DMS114 treated with DMSO at 0.1 percent for 48 hours (cell line): ENCODE measurements around the gene NLN.
"Not testable (repeated sequence)": the region's sequence is repeated elsewhere in the genome, so short reads cannot be mapped to it uniquely, and the experiment has no call there.

ENCODE experiments used
- DNase-seq: peaks from one replicate; lab custom pipeline; 2025; ENCODE audit not compliant: unreplicated experiment; lab: John Stamatoyannopoulos, UW

Gene NLN

GRCh38 chr5:65721720-65722574, at the start of gene NLN, which contains the start of gene SGTB:
TSS of gene NLN (plus strand) at chr5:65722205. CDS start at chr5:65722374, 169 bp downstream.
TSS of gene SGTB (minus strand) at chr5:65722109. CDS start at chr5:65720807, 1,302 bp downstream.
- DNase-seq: peak; percentile 15

DNA sequence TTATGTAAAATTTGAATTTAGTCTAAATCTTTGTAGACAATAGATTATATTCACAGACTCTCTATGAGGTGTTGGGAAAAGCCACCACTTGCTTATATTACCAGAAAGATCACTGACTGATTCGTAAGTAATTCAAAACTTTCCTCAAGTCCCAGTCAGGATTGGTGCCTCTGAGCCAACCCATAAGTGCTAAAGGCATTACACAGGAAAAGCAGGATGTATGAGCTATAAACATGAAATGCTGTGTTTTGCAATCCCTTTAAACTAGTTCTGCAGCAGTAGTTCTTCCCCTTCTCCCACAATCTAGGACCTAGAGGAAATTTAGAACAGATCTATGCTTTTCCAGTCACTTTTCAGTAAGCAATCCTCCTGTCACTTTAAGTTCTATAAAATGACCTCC, 49.2 kb upstream of the NLN start:
- no peak for DNase-seq

DNA sequence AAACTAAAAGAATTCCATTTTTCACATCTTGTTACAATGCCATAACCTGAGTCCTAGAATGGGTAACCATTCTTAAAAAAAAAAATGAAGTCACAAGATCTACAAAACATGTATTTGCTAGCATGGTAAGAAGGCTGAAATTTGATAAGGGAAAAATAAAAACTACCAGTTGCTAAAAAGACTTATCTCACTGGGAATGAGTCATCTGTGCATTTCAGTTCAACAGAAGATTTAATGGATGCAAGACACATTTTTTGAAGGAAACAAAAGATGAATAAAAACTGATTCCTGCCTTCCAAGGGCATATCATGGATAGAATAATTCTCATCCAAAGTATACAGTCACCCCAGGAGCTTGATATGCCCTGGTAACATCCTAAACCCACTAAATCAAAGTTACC, 47.3 kb upstream of the NLN start:
- DNase-seq: no peak

DNA sequence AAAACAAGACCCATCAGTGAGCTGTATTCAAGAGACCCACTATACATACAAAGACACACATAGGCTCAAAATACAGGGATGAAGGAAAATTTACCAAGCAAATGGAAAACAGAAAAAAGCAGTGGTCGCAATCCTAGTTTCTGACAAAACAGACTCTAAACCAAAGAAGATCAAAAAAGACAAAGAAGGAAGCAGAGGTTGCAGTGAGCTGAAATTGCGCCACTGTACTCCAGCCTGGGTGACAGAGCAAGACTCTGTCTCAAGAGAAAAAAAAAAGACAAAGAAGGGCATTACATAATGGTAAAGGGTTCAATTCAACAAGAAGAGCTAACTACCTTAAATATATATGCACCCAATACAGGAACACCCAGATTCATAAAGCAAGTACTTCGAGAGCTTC, 45.9 kb upstream of the NLN start:
- DNase-seq: not testable (repeated sequence)

GRCh38 chr5:65682148-65682547, 39.9 kb upstream of the NLN start:
- DNase-seq: no peak

- no peak for DNase-seq
Observed at GRCh38 chr5:65693121-65693520, 28.9 kb upstream of the NLN start.

GRCh38 chr5:65695162-65695755, 26.7 kb upstream of the NLN start:
- no peak for DNase-seq

DNA sequence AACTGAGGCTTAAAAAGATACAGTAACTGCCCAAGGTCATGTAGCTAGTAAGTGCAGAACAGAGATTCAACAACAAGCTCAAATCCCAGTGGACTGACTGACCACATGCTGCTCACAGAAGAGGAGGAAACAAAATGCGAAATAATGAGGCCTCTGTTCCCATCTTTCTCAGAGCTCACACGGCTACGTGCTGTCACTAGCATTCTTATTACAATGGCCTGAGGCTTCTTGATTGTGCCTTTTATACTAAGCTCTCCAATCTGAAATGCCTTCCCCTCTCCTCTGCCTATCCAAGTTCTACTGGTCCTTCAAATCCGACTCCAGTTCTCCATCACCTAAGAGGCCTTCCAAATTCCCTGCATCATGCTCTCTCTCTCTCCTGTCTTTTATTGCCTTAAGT, 26.1 kb upstream of the NLN start:
- DNase-seq: no peak

- no peak for DNase-seq
Observed at GRCh38 chr5:65696892-65697291, 25.1 kb upstream of the NLN start.

DNA sequence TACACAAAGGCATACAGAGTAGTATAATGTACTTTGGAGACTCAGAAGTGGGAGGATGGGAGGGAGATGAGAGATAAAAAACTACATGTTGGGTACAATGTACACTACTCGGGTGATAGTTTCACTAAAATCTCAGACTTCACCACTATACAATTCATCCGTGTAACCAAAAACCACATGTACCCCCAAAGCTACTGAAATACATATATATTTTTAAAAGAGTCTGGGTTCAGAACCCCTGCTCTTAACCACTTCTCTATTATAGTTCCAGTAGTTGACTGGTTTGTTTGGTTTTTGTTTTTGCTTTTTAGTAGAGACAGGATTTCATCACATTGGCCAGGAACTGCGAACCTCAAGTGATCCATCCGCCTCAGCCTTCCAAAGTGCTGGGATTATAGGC, 22.7 kb upstream of the NLN start:
- no peak for DNase-seq

DNA sequence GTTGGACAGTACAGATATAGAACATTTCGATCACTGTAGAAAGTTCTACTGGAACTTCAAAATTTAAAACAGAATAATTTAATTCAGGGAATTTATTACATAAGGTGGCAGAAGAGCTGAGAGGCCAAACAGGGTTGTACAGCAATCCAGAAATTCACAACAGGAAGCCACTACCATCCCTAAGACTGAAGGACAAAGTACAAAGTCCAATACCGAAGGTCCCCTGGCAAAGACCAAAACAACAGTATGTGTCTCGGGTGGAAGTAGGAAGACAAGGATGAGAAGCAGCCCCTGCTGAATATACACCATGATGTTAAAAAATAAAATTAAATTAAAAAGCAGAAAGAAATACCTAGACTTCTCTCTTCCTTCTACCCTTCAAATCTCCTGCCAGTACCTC, 20.0 kb upstream of the NLN start:
- no peak for DNase-seq

GRCh38 chr5:65704621-65705239, 17.3 kb upstream of the NLN start:
- DNase-seq: no peak

DNA sequence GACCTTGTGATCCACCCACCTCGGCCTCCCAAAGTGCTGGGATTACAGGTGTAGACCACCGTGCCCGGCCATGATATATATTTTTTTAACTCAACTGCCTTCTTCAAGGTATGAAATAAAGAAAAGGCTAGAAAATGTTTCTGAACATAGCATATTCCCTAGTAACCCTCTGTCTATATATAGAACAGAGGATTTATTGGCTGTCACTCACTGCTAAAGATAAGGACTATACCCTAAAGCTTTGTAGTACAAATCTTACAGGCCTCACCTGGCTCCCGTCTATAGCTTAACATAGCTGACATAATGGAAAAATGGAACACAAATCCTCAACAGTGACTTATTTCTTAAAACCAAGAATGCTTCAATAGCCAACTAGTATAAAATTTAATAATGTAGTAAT, 14.3 kb upstream of the NLN start:
- DNase-seq: no peak

- DNase-seq: no peak
Observed at GRCh38 chr5:65708145-65708544, 13.9 kb upstream of the NLN start.

DNA sequence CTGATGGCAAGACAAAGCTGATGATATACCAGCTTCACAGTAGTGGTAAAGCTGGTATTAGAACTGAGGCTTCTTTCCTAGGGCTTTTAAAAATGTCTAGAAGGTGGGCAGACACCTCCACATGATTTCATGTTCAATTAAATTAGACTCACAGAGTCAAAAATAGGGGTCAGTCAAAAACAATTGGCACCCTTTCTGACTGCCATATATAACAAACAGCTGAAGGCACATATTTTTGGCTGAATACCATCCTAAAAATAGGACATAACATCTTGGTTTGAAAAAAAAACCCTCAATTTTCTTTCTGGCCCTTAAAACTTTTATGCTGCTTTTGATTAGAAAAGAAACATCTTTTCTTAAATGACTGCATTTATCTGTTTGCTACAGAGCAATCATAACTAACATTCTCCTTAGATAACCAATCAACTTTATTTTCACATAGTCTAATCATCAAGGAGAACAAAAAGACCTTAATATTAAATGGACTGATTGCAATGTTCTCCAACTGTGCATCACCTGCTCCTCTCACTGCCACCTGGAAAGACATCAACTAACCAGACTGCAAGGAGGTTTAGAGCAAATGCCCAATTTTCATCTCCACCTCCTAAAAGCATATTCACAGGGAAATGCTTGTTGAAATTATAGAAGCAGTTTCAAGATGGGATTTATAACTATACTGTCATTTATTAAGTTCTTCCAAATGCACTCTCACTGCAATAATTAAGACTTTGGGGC, 3.3 kb upstream of the NLN start:
- DNase-seq: no peak

DNA sequence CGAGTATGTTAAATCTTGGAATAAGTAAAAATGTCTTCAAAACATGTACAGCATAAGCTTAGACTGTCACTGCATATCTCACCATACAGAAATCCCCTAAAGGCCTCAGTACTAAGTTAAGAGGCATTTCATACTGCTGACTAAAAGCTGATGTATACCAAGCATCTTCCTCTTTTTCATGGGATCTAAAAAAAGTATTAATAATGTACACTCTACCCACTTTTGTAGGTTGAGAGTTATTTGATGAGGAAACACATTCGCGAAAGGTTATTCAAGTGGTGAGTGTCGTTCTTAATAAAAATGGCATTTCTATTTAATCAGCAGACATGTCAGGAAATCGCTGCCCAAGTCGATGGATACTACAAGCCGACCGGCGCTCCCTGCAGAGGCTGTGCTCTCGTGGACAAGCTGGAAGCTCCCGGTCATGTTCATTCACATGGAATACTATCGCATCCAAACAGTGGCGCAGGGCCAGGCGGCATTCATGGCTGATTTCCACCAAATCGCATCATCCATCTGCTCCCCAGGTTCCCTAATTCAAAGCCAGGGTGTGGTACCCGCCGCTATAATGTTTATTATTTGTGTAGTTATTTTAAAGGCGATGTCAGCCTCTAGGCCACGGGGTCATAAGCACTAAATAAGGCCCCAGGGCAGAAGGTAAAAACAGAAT, 820 bp upstream of the NLN start:
- DNase-seq: no peak

GRCh38 chr5:65722575-65723403, 784 bp downstream of the NLN start:
- DNase-seq: peak; percentile 71

DNA sequence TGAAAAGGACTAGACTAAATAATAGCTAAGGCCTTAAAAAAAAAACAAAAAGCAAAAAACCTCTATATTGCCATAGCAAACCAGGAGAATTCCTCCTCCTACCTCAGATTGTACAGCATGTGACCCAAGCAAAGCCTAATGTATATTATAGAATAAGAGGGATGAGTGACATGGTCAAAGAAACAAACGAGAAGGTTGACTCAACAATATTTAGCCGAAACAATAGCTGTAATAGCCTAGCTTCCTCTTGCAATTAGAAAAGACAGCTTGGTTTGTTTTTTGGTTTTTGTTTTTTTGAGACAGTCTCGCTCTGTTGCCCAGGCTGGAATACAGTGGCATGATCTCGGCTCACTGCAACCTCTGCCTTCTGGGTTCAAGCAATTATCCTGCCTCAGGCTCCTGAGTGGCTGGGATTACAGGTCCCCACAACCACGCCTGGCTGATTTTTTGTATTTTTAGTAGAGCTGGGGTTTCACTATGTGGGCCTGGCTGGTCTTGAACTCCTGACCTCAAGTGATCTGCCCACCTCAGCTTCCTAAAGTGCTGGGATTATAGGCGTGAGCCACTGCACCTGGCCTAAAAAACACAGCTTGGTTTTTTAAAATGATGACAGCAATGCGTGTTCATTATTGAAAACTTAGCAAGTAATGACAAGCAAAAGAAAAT, 5.6 kb downstream of the NLN start:
- DNase-seq: no peak

GRCh38 chr5:65728218-65728617, 6.2 kb downstream of the NLN start:
- DNase-seq: no peak

- no peak for DNase-seq
Observed at GRCh38 chr5:65730910-65731309, 8.9 kb downstream of the NLN start.
